Neural progenitor cell (in vitro differentiated cells): Measurements from ENCODE around the gene PLCB3. TPM values are rescaled to one million over a fixed set of nuclear protein-coding genes. Genes with fewer than 3 reads are reported as not detected.

Source experiments
- DNase-seq: peaks from one replicate; pipeline ENCODE4 v3.0.0-alpha.2; 2016; ENCODE audit warnings: low spot score
- H2AFZ ChIP-seq: fragments of 200-600 bp; sonication (generic); replicated peaks from 2 replicates; pipeline ENCODE4 v1.6.1; 2016; ENCODE audit warnings: antibody characterized with exemption
- H3F3A ChIP-seq: fragments of 200-600 bp; sonication (generic); 2 replicates; pipeline ENCODE4 v1.6.1; 2016; ENCODE audit warnings: antibody characterized with exemption, low read depth
- H3K27ac ChIP-seq: fragments of 200-600 bp; sonication (generic); 2 replicates; pipeline ENCODE4 v1.5.1; 2016; ENCODE audit warnings: mild to moderate bottlenecking
- H3K27me3 ChIP-seq: fragments of 200-600 bp; sonication (generic); 2 replicates; pipeline ENCODE4 v1.6.1; 2016; ENCODE audit warnings: mild to moderate bottlenecking, moderate library complexity
- H3K36me3 ChIP-seq: fragments of 200-600 bp; sonication (generic); 2 replicates; pipeline ENCODE4 v1.5.1; 2016
- H3K4me1 ChIP-seq: fragments of 200-600 bp; sonication (generic); 2 replicates; pipeline ENCODE4 v1.6.1; 2016; ENCODE audit warnings: mixed run types
- H3K4me2 ChIP-seq: fragments of 200-600 bp; sonication (generic); 2 replicates; pipeline ENCODE4 v1.6.1; 2016
- H3K4me3 ChIP-seq: fragments of 200-600 bp; sonication (generic); 2 replicates; pipeline ENCODE4 v1.5.1; 2016
- H3K79me2 ChIP-seq: fragments of 200-600 bp; sonication (generic); 2 replicates; pipeline ENCODE4 v1.6.1; 2016; ENCODE audit warnings: low read depth
- H3K9ac ChIP-seq: fragments of 200-600 bp; sonication (generic); 2 replicates; pipeline ENCODE4 v1.6.1; 2016
- H3K9me3 ChIP-seq: fragments of 200-600 bp; sonication (generic); 2 replicates; pipeline ENCODE4 v1.5.1; 2016; ENCODE audit warnings: low read depth
- H4K20me1 ChIP-seq: fragments of 200-600 bp; sonication (generic); 2 replicates; pipeline ENCODE4 v1.6.1; 2016; ENCODE audit warnings: low read depth
- H3K27ac Mint-ChIP-seq: 3 replicates; pipeline ENCODE4 v1.8.0; 2021; ENCODE audit warnings: mixed read lengths
- H3K27me3 Mint-ChIP-seq: 2 replicates; pipeline ENCODE4 v1.8.0; 2022; ENCODE audit warnings: low read depth, mild to moderate bottlenecking, inconsistent platforms, moderate library complexity, mixed read lengths; ENCODE audit not compliant: insufficient read depth
- H3K36me3 Mint-ChIP-seq: 3 replicates; pipeline ENCODE4 v1.8.0; 2021; ENCODE audit warnings: mixed read lengths
- H3K4me1 Mint-ChIP-seq: 3 replicates; pipeline ENCODE4 v1.8.0; 2021; ENCODE audit warnings: mixed read lengths
- H3K4me3 Mint-ChIP-seq: 3 replicates; pipeline ENCODE4 v1.8.0; 2021; ENCODE audit warnings: mild to moderate bottlenecking, moderate library complexity, mixed read lengths
- H3K9me3 Mint-ChIP-seq: 3 replicates; pipeline ENCODE4 v1.8.0; 2020; ENCODE audit warnings: mixed read lengths
- CTCF ChIP-seq: fragments of 200-600 bp; sonication (generic); IDR thresholded peaks from 2 replicates; pipeline ENCODE4 v1.5.1; 2017; ENCODE audit warnings: antibody characterized with exemption, mild to moderate bottlenecking
- EZH2 ChIP-seq: fragments of 200-600 bp; sonication (generic); IDR thresholded peaks from 2 replicates; pipeline ENCODE4 v1.6.1; 2017; ENCODE audit warnings: antibody characterized with exemption, mild to moderate bottlenecking, moderate library complexity
- EZH2phosphoT487 ChIP-seq: fragments of 200-600 bp; sonication (generic); IDR thresholded peaks from 2 replicates; pipeline ENCODE4 v1.6.1; 2017; ENCODE audit warnings: antibody characterized with exemption
- total RNA-seq: library from RNA; depleted of rRNA; stranded (reverse); fragments of >200 nt; gene quantifications from 2 replicates; pipeline ENCODE4 v1.2.3, GENCODE V29; 2015; ENCODE audit warnings: low replicate concordance

The PLCB3 gene
- total RNA-seq, 1 donor from 2014 or later, result 15.6 TPM

GRCh38 chr11:64208796-64209562 lies 42.4 kb upstream of the PLCB3 start:
- Histone ChIP-seq H2AFZ (no peak overlapping the region), H3K27ac (no peak overlapping the region), H3K27me3 (no peaks in the 10 kb centered on the region), H3K79me2 (no peaks in the 10 kb centered on the region), H3K9ac (peak overlapping the region; percentile 20), H4K20me1 (peaks cover 20% of the 10 kb centered on the region), H3K4me3 (no peak overlapping the region), H3K4me1 (no peaks in the 10 kb centered on the region), H3F3A (peaks cover 13% of the 10 kb centered on the region), H3K4me2 (no peak overlapping the region), H3K9me3 (no peaks in the 10 kb centered on the region), H3K36me3 (no peaks in the 10 kb centered on the region)
- TF ChIP-seq CTCF, result no peak
- TF ChIP-seq EZH2phosphoT487, result no peak
- no peak for TF ChIP-seq EZH2
- H3K9me3 Mint-ChIP-seq, result no peaks in the 10 kb centered on the region
- peaks cover 9% of the 10 kb centered on the region for H3K36me3 Mint-ChIP-seq
- peaks cover 10% of the 10 kb centered on the region for H3K4me1 Mint-ChIP-seq
- H3K27me3 Mint-ChIP-seq, result peaks cover 8% of the 10 kb centered on the region
- H3K4me3 Mint-ChIP-seq, result peak overlapping the region; percentile 33
- DNase-seq, result peak; percentile 1
- peak overlapping the region; percentile 63 for H3K27ac Mint-ChIP-seq

GRCh38 chr11:64209563-64209843 lies 41.8 kb upstream of the PLCB3 start:
- Mint-ChIP-seq H3K36me3 (peaks cover 5% of the 10 kb centered on the region), H3K4me1 (peaks cover 7% of the 10 kb centered on the region), H3K4me3 (no peak overlapping the region), H3K9me3 (no peaks in the 10 kb centered on the region), H3K27me3 (peaks cover 8% of the 10 kb centered on the region), H3K27ac (no peak overlapping the region)
- no peaks in the 10 kb centered on the region for H3K9me3 ChIP-seq
- peak; percentile 0 for DNase-seq
- H3K9ac ChIP-seq, result peak overlapping the region; percentile 20
- no peak overlapping the region for H3K4me2 ChIP-seq
- TF ChIP-seq EZH2phosphoT487 (no peak), CTCF (no peak), EZH2 (no peak)
- no peaks in the 10 kb centered on the region for H3K36me3 ChIP-seq
- H3F3A ChIP-seq, result peaks cover 8% of the 10 kb centered on the region
- H3K27ac ChIP-seq, result no peak overlapping the region
- no peaks in the 10 kb centered on the region for H3K27me3 ChIP-seq
- no peaks in the 10 kb centered on the region for H3K4me1 ChIP-seq
- peaks cover 15% of the 10 kb centered on the region for H4K20me1 ChIP-seq
- H2AFZ ChIP-seq, result no peak overlapping the region
- no peaks in the 10 kb centered on the region for H3K79me2 ChIP-seq
- no peak overlapping the region for H3K4me3 ChIP-seq

GRCh38 chr11:64210301-64211020 lies 40.9 kb upstream of the PLCB3 start:
- Histone ChIP-seq H3K79me2 (no peaks in the 10 kb centered on the region), H3K4me3 (no peak overlapping the region), H3K9ac (no peak overlapping the region), H3K36me3 (no peaks in the 10 kb centered on the region), H3K9me3 (no peaks in the 10 kb centered on the region), H2AFZ (no peak overlapping the region), H3K4me2 (no peak overlapping the region), H4K20me1 (peaks cover 7% of the 10 kb centered on the region), H3F3A (peaks cover 6% of the 10 kb centered on the region), H3K27me3 (no peaks in the 10 kb centered on the region), H3K27ac (no peak overlapping the region), H3K4me1 (no peaks in the 10 kb centered on the region)
- Mint-ChIP-seq H3K9me3 (no peaks in the 10 kb centered on the region), H3K27me3 (peaks cover 8% of the 10 kb centered on the region), H3K4me3 (no peak overlapping the region), H3K27ac (peak overlapping the region; percentile 58), H3K36me3 (peaks cover 6% of the 10 kb centered on the region), H3K4me1 (peaks cover 5% of the 10 kb centered on the region)
- peak; percentile 1 for DNase-seq
- TF ChIP-seq EZH2 (no peak), EZH2phosphoT487 (no peak), CTCF (no peak)
